Eye (tissue), 1 donor: Measurements from ENCODE around the gene HS3ST4.

ENCODE experiments used
- DNase-seq: peaks from one replicate; pipeline ENCODE4 v3.0.0-alpha.2; 2015

The HS3ST4 gene

GRCh38 chr16:25897702-25898101 lies 205.9 kb downstream of the HS3ST4 start:
- no peak for DNase-seq

GRCh38 chr16:25905810-25906209 lies 214.1 kb downstream of the HS3ST4 start:
- DNase-seq: no peak

GRCh38 chr16:25910971-25911370 lies 219.2 kb downstream of the HS3ST4 start:
- no peak for DNase-seq

- no peak for DNase-seq
Observed at GRCh38 chr16:25912321-25912720, 220.6 kb downstream of the HS3ST4 start.

GRCh38 chr16:25914357-25914962 lies 222.7 kb downstream of the HS3ST4 start:
- no peak for DNase-seq

- DNase-seq: no peak
Observed at GRCh38 chr16:25916037-25916436, 224.3 kb downstream of the HS3ST4 start.

- no peak for DNase-seq
Observed at GRCh38 chr16:25922438-25922837, 230.7 kb downstream of the HS3ST4 start.

GRCh38 chr16:25925421-25925820 lies 233.7 kb downstream of the HS3ST4 start:
- DNase-seq: peak; percentile 4

- DNase-seq: no peak
Observed at GRCh38 chr16:25931473-25932035, 239.8 kb downstream of the HS3ST4 start.

- no peak for DNase-seq
Observed at GRCh38 chr16:25941800-25942499, 250.2 kb downstream of the HS3ST4 start.

- peak; percentile 38 for DNase-seq
Observed at GRCh38 chr16:25950586-25951281, 259.0 kb downstream of the HS3ST4 start.

- no peak for DNase-seq
Observed at GRCh38 chr16:25951999-25952398, 260.2 kb downstream of the HS3ST4 start.

- no peak for DNase-seq
Observed at GRCh38 chr16:25952983-25953382, 261.2 kb downstream of the HS3ST4 start.

- no peak for DNase-seq
Observed at GRCh38 chr16:25957707-25958106, 265.9 kb downstream of the HS3ST4 start.

- DNase-seq: no peak
Observed at GRCh38 chr16:25959221-25959620, 267.5 kb downstream of the HS3ST4 start.

- no peak for DNase-seq
Observed at GRCh38 chr16:25966172-25967097, 274.7 kb downstream of the HS3ST4 start.

- DNase-seq: peak; percentile 71
Observed at GRCh38 chr16:25977121-25977520, 285.4 kb downstream of the HS3ST4 start.

GRCh38 chr16:25978218-25978617 lies 286.5 kb downstream of the HS3ST4 start:
- DNase-seq: peak; percentile 0

- DNase-seq: peak; percentile 21
Observed at GRCh38 chr16:25988084-25988483, 296.3 kb downstream of the HS3ST4 start.

GRCh38 chr16:25988882-25989281 lies 297.1 kb downstream of the HS3ST4 start:
- no peak for DNase-seq

- no peak for DNase-seq
Observed at GRCh38 chr16:25996052-25996451, 304.3 kb downstream of the HS3ST4 start.

GRCh38 chr16:26005336-26005735 lies 313.6 kb downstream of the HS3ST4 start:
- no peak for DNase-seq

GRCh38 chr16:26012376-26012775 lies 320.6 kb downstream of the HS3ST4 start:
- no peak for DNase-seq
